Erythroblast (primary cell): Measurements from ENCODE around the gene OR2F1.

Experiments used
- GATA1 ChIP-seq: IDR thresholded peaks from 2 replicates; pipeline ENCODE4 v1.6.1; 2011; ENCODE audit warnings: low read depth, mild to moderate bottlenecking, control low read depth, low read length, moderate library complexity
- POLR2A ChIP-seq: IDR thresholded peaks from 2 replicates; pipeline ENCODE4 v1.6.1; 2011; ENCODE audit warnings: mild to moderate bottlenecking, low read length

GRCh38 chr7:143988976-143989745 is 34.5 kb downstream of the OR2F1 start:
- no peak for TF ChIP-seq POLR2A
- no peak for TF ChIP-seq GATA1
